ENCODE results near the gene PSD4. TPM values are rescaled to one million over a fixed set of nuclear protein-coding genes. Genes with fewer than 3 reads are reported as not detected.

The PSD4 gene
- total RNA-seq, 3 donors from 2014 or later = 40.8 to 91.3 (median 64.4) TPM

- Histone ChIP-seq H3K4me1 (ENCODE audit: low read depth) (peaks cover 10% of the 10 kb centered on the region), H3K36me3 (ENCODE audit: low read depth) (no peaks in the 10 kb centered on the region), H3K9me3 (no peaks in the 10 kb centered on the region), H3K4me3 (no peak overlapping the region)
- TF ChIP-seq CTCF (IDR thresholded peaks at IDR 0.05) = no peak
- intact Hi-C loops (cut with DNase I, micrococcal nuclease) = loop anchor here in 1 of 2 donors (5.0 kb wide), 1 partner anchor 60 kb away; no protein-coding TSS in a partner anchor
- ATAC-seq = no peak
- DNase-seq = no peak
These were observed 23.1 kb downstream of the PSD4 start for GRCh38 chr2:113196839-113197238.

GRCh38 chr2:113197347-113198047 is 23.7 kb downstream of the PSD4 start:
- Histone ChIP-seq H3K9me3 (no peaks in the 10 kb centered on the region), H3K4me1 (ENCODE audit: low read depth) (peaks cover 10% of the 10 kb centered on the region), H3K4me3 (no peak overlapping the region), H3K36me3 (ENCODE audit: low read depth) (no peaks in the 10 kb centered on the region)
- ATAC-seq (no peak), DNase-seq (no peak)
- no peak for TF ChIP-seq CTCF (IDR thresholded peaks at IDR 0.05)
- intact Hi-C loops (cut with DNase I, micrococcal nuclease) = loop anchor here in 1 of 2 donors (5.0 kb wide), 1 partner anchor 60 kb away; no protein-coding TSS in a partner anchor

- Histone ChIP-seq H3K4me3 (no peak overlapping the region), H3K9me3 (no peaks in the 10 kb centered on the region), H3K36me3 (ENCODE audit: low read depth) (no peaks in the 10 kb centered on the region), H3K4me1 (ENCODE audit: low read depth) (peaks cover 10% of the 10 kb centered on the region)
- no peak for TF ChIP-seq CTCF (IDR thresholded peaks at IDR 0.05)
- intact Hi-C loops (cut with DNase I, micrococcal nuclease) = loop anchor here in 1 of 2 donors (5.0 kb wide), 1 partner anchor 61 kb away; no protein-coding TSS in a partner anchor
- peak in 1 of 3 donors; percentile 17 for DNase-seq
- ATAC-seq = no peak
These were observed 24.4 kb downstream of the PSD4 start for GRCh38 chr2:113198048-113198789.

GRCh38 chr2:113198790-113199612 is 25.2 kb downstream of the PSD4 start:
- peak; percentile 85 for TF ChIP-seq CTCF (IDR thresholded peaks at IDR 0.05)
- DNase-seq = peak; percentile 87 to 94 (median 90)
- Histone ChIP-seq H3K4me3 (peak overlapping the region; percentile 34), H3K36me3 (ENCODE audit: low read depth) (no peaks in the 10 kb centered on the region), H3K9me3 (no peaks in the 10 kb centered on the region), H3K4me1 (ENCODE audit: low read depth) (peaks cover 10% of the 10 kb centered on the region)
- intact Hi-C loops (cut with DNase I, micrococcal nuclease) = loop anchor here in 1 of 2 donors (5.0 kb wide), 1 partner anchor 62 kb away; no protein-coding TSS in a partner anchor
- peak; percentile 95 for ATAC-seq

GRCh38 chr2:113200236-113200635 is 26.5 kb downstream of the PSD4 start:
- H3K36me3 ChIP-seq (ENCODE audit: low read depth) = no peaks in the 10 kb centered on the region
- no peak overlapping the region for H3K4me3 ChIP-seq
- TF ChIP-seq CTCF (IDR thresholded peaks at IDR 0.05) = no peak

More at GRCh38 chr2:113200236-113200635, 26.5 kb downstream of the PSD4 start:
- intact Hi-C loops (cut with DNase I, micrococcal nuclease) = loop anchor here in 1 of 2 donors (5.0 kb wide), 1 partner anchor 42 kb away; no protein-coding TSS in a partner anchor
- ATAC-seq (no peak), DNase-seq (peak in 1 of 3 donors; percentile 27)
- peaks cover 10% of the 10 kb centered on the region for H3K4me1 ChIP-seq (ENCODE audit: low read depth)
- H3K9me3 ChIP-seq = no peaks in the 10 kb centered on the region
